ENCODE measurements around the gene TIAL1.

Gene TIAL1, protein sequence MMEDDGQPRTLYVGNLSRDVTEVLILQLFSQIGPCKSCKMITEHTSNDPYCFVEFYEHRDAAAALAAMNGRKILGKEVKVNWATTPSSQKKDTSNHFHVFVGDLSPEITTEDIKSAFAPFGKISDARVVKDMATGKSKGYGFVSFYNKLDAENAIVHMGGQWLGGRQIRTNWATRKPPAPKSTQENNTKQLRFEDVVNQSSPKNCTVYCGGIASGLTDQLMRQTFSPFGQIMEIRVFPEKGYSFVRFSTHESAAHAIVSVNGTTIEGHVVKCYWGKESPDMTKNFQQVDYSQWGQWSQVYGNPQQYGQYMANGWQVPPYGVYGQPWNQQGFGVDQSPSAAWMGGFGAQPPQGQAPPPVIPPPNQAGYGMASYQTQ

DNA sequence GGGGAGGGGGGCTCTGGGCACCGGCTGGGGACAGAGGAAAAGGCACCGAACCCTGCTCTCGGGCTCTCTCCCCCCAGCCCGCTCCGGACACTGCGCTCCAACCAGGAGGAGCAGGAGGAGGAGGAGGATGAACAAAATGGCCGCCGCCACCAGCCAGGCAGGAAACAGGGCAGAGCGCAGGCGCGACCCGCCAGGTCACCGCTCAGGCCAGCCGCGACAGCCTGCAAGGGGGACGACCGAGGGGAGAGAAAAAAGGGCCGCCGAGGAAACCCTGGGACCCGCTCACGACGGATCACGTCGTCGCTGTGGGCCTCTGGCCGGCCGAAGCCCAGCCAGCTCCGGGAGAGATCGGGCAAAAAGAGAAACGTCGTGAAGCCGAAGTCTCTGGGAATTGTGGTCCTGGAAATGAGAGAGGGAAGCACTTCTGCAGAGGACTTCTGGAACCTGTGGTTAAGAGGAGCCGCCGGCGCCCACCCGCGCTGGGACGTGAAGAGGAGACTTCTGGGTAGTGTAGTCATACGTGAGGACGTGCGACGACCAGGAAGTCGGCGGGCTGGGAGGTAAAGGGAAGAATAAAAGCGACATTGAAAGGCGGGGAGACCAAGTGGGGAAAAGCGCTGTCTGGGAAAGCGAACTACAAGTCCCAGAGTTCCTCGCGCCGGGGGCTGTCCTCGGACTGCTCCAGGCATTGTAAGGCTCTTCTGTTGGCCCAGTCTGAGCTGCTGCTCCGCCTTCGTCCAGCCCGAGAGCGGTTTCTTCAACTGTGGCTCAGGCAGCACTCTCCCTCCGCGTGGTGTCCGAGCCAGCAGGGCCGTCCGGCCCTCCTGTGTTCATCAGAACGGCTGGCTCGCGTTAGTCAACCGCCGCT, at the start of gene TIAL1:
Gene TIAL1 (minus strand): TSS at position 428 of the 868 bp plus-strand sequence. CDS start 499 bp downstream, outside the sequence.
- H3K4me3 ChIP-seq (ENCODE audit: low read length), result peak within 1 kb of the TSS; percentile 89
- TF ChIP-seq, protein P1, sequence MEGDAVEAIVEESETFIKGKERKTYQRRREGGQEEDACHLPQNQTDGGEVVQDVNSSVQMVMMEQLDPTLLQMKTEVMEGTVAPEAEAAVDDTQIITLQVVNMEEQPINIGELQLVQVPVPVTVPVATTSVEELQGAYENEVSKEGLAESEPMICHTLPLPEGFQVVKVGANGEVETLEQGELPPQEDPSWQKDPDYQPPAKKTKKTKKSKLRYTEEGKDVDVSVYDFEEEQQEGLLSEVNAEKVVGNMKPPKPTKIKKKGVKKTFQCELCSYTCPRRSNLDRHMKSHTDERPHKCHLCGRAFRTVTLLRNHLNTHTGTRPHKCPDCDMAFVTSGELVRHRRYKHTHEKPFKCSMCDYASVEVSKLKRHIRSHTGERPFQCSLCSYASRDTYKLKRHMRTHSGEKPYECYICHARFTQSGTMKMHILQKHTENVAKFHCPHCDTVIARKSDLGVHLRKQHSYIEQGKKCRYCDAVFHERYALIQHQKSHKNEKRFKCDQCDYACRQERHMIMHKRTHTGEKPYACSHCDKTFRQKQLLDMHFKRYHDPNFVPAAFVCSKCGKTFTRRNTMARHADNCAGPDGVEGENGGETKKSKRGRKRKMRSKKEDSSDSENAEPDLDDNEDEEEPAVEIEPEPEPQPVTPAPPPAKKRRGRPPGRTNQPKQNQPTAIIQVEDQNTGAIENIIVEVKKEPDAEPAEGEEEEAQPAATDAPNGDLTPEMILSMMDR (conservative IDR thresholded peaks at IDR 0.05; ENCODE audit: low read depth, low read length), result no peak
- peak; percentile 99 for DNase-seq (ENCODE audit: low read depth)

DNA sequence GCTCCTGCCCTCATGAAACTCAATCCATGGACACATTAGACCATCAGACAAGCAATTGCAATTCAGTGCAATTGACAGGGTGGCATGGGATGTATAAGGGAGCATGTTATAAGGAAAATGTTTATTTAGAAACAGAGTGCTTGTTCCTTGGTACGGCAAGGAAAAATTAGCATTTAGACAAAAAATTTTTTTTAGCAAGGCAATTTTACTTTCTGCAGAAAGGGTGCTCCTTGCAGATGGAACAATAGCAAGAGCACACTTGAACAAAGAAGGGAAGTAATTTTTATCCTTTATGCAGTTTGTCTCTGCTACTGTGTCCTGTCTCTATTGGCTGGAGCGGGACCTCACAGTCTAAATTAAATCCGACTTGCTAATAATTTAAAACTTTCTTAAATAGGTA, 48.2 kb upstream of the TIAL1 start:
- DNase-seq (ENCODE audit: low read depth), result no peak
- TF ChIP-seq, protein P1 (conservative IDR thresholded peaks at IDR 0.05; ENCODE audit: low read depth, low read length), result no peak
- no peak overlapping the region for H3K4me3 ChIP-seq (ENCODE audit: low read length)

DNA sequence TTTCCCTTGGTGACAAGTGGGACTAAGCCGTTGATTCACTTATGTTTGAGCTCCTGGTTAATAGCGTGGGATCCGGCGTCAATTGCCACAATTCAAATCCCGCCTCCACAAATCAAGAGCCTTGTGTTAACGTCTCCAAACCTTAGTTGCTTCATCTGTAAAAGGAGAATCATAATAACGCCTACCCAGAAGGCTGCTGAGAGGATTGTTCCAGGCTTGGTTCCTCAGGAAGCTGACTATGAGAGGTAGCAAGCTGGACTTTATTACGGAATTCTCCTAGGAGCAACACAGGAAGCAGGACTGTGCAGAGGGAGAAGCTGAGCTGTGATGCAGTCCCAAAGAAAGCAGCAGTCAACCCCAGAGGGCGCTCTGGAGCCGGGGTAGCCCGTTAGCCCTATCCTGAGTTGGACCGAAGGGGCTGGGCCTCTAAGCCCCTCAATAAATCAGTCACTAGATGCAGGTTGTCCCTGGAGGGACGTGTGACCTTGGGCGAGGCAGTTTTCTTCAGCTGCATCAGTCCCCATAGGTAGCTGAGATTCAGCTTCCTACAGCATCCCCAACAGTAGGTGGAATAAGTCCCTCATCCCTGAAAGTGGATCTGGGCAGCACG, 47.5 kb upstream of the TIAL1 start:
- DNase-seq (ENCODE audit: low read depth), result no peak
- H3K4me3 ChIP-seq (ENCODE audit: low read length), result no peak overlapping the region
- TF ChIP-seq, protein P1 (conservative IDR thresholded peaks at IDR 0.05; ENCODE audit: low read depth, low read length), result peak; percentile 49

DNA sequence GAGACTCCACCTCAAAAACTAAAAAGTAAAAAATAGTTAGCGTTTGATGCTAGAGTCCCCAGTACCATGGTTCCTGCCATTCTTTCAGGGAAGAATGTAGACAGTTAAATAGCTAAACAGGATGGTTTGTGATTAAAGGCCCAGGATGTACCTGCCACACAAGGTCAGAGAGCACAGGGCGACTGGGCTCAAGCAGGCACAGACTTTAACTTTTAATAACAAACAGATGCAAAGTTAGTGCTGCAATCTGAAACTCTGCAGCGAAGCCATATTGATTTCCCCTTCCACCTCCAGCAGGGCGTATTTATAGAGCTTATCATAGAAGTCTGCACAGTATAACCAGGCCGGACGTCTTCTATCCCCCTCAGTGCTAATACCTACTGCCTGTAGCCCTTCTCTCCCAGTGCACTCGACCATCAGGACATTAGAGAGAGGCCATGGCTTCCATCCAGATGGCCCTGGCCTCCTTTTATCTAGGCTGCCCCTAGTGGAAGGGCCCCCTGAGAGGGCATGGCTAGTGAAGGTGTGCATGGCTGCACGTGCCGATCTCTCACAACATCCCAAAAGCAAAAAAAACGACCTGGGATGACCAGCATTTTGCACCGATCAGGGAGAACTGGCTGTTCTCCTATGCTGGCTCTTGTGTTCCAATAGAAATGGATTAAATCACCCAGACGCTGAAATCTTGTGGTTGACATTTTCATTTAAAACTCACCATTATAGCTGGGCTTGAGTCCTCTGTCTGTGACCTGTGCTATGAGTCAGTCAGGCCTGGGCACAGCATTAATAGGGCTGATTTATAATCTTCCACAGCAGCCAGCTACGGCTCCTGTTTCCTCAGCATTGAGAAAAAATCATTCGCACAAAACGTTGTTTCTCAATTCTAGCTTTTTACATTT, 46.8 kb upstream of the TIAL1 start:
- no peak overlapping the region for H3K4me3 ChIP-seq (ENCODE audit: low read length)
- TF ChIP-seq, protein P1 (conservative IDR thresholded peaks at IDR 0.05; ENCODE audit: low read depth, low read length), result peak; percentile 16
- DNase-seq (ENCODE audit: low read depth), result peak; percentile 51

DNA sequence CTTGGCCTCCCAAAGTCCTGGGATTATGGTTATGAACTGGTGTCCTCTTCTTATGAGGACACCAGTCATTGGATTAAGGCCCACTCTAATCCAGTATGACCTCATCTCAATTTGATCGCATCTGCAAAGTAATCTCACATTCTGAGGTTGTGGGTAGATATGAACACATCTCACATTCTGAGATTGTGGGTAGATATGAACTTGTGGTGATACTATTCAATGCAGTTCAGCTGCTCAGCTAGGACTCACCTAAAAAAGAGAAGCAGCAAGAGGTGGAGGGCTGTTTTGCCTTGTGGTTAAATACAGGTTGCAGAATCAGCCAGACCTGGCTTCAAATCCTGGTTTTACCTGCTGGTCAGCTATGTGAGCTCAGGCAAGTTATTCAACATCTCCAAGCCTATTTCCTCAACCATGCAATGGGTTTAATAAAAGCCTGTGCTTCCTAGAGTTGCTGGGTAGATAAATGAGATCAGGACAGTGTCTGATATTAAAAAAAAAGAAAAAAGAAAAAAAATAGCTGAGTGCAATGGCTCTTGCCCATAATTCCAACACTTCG, 45.9 kb upstream of the TIAL1 start:
- TF ChIP-seq, protein P1 (conservative IDR thresholded peaks at IDR 0.05; ENCODE audit: low read depth, low read length), result no peak
- no peak for DNase-seq (ENCODE audit: low read depth)
- H3K4me3 ChIP-seq (ENCODE audit: low read length), result no peak overlapping the region

Data from retinal pigment epithelial cell (primary cell).